HepG2 (cell line): ENCODE measurements around the gene SAMD14. TPM values are rescaled to one million over a fixed set of nuclear protein-coding genes. Genes with fewer than 3 reads are reported as not detected.

Experiments
- ARID5B ChIP-seq: IDR thresholded peaks from 2 replicates; pipeline ENCODE4 v1.4.0; 2020; ENCODE audit warnings: mild to moderate bottlenecking, missing genetic modification reagents
- EHMT2 ChIP-seq: fragments of 200-600 bp; sonication (generic); IDR thresholded peaks from 2 replicates; pipeline ENCODE4 v1.7.0; 2017; ENCODE audit warnings: antibody characterized with exemption, low read depth, low read length, borderline replicate concordance
- FOXK2 ChIP-seq: fragments of 450-650 bp; IDR thresholded peaks from 2 replicates; pipeline ENCODE4 v1.6.1; 2016
- HNF4G ChIP-seq, 2 experiments: sonication (generic) in 1 of 2; formaldehyde crosslinking in 1 of 2; IDR thresholded peaks; 2 replicates each; pipeline versions ENCODE4 v1.4.0 to v1.6.1; 2011 to 2020; ENCODE audit warnings: borderline replicate concordance in 2 of 2, low read depth in 2 of 2, mild to moderate bottlenecking in 2 of 2, low read length in 1 of 2, missing genetic modification reagents in 1 of 2, moderate library complexity in 1 of 2
- HOXA5 ChIP-seq: sonication (generic); formaldehyde crosslinking; IDR thresholded peaks from 2 replicates; pipeline ENCODE4 v1.4.0; 2020; ENCODE audit warnings: missing genetic modification reagents
- MAZ ChIP-seq, 2 experiments: sonication (generic) in 1 of 2; formaldehyde crosslinking in 1 of 2; IDR thresholded peaks; 2 replicates each; pipeline versions ENCODE4 v1.5.0 to v1.6.1; 2012 to 2020; ENCODE audit warnings: low read depth in 2 of 2, mild to moderate bottlenecking in 2 of 2, borderline replicate concordance in 1 of 2, improper control_type of control experiment in 1 of 2, low read length in 1 of 2, missing genetic modification reagents in 1 of 2, moderate library complexity in 1 of 2
- MTERF4 ChIP-seq: sonication (generic); formaldehyde crosslinking; IDR thresholded peaks from 2 replicates; pipeline ENCODE4 v1.8.0; 2023; ENCODE audit warnings: mild to moderate bottlenecking, missing genetic modification reagents
- NFE2L2 ChIP-seq: fragments of 150-350 bp; IDR thresholded peaks from 2 replicates; pipeline ENCODE4 v1.6.1; 2014; ENCODE audit warnings: low read length
- NR2F6 ChIP-seq, 2 experiments: IDR thresholded peaks; 2 replicates each; pipeline ENCODE4 v1.6.1; 2016; ENCODE audit warnings: antibody characterized with exemption in 1 of 2, mild to moderate bottlenecking in 1 of 2
- POGZ ChIP-seq: sonication (generic); formaldehyde crosslinking; IDR thresholded peaks from 2 replicates; pipeline ENCODE4 v1.4.0; 2020; ENCODE audit warnings: mild to moderate bottlenecking, missing genetic modification reagents
- REPIN1 ChIP-seq: sonication (generic); formaldehyde crosslinking; IDR thresholded peaks from 2 replicates; pipeline ENCODE4 v1.8.0; 2022; ENCODE audit warnings: missing genetic modification reagents, low read depth, mild to moderate bottlenecking, borderline replicate concordance
- SKIL ChIP-seq: sonication (generic); formaldehyde crosslinking; IDR thresholded peaks from 2 replicates; pipeline ENCODE4 v1.8.0; 2022; ENCODE audit warnings: missing genetic modification reagents, mild to moderate bottlenecking, moderate library complexity, borderline replicate concordance
- SOX6 ChIP-seq, 2 experiments: fragments of 450-650 bp in 1 of 2; sonication (generic) in 1 of 2; formaldehyde crosslinking in 1 of 2; IDR thresholded peaks; 2 replicates each; pipeline versions ENCODE4 v1.4.0 to v1.6.1; 2017 to 2020; ENCODE audit warnings: antibody characterized with exemption in 1 of 2, mild to moderate bottlenecking in 1 of 2, missing genetic modification reagents in 1 of 2
- SP1 ChIP-seq, 2 experiments: fragments of 450-650 bp in 1 of 2; sonication (generic) in 1 of 2; formaldehyde crosslinking in 1 of 2; IDR thresholded peaks; 2 replicates each; pipeline versions ENCODE4 v1.4.0 to v1.6.1; 2016 to 2020; ENCODE audit warnings: missing genetic modification reagents in 1 of 2
- SP2 ChIP-seq: sonication (generic); formaldehyde crosslinking; IDR thresholded peaks from 2 replicates; pipeline ENCODE4 v1.5.1; 2020; ENCODE audit warnings: mild to moderate bottlenecking, missing genetic modification reagents
- SUZ12 ChIP-seq: fragments of 150-350 bp; IDR thresholded peaks from 2 replicates; pipeline ENCODE4 v1.6.1; 2014; ENCODE audit warnings: low read depth, low read length
- TFAP4 ChIP-seq: sonication (generic); IDR thresholded peaks from 2 replicates; pipeline ENCODE4 v1.6.1; 2016; ENCODE audit warnings: low read depth, borderline replicate concordance
- ZBTB7B ChIP-seq: sonication (generic); formaldehyde crosslinking; IDR thresholded peaks from 2 replicates; pipeline ENCODE4 v1.4.0; 2020; ENCODE audit warnings: missing genetic modification reagents
- ZNF619 ChIP-seq: sonication (generic); formaldehyde crosslinking; IDR thresholded peaks from 2 replicates; pipeline ENCODE4 v1.4.0; 2020; ENCODE audit warnings: mild to moderate bottlenecking, missing genetic modification reagents
- ZNF761 ChIP-seq: sonication (generic); formaldehyde crosslinking; conservative IDR thresholded peaks from 2 replicates; pipeline ENCODE4 v1.4.0; 2020; ENCODE audit warnings: mild to moderate bottlenecking, missing genetic modification reagents
- polyA plus RNA-seq, 8 experiments: library from polyadenylated mRNA; depleted of rRNA in 3 of 8; stranded (reverse) in 7 of 8; unstranded in 1 of 8; fragments of >200 nt; fragmentation: Illumina TruSeq in 4 of 8; extraction: Trizol in 4 of 8; gene quantifications; 2 replicates each; pipeline versions ENCODE4 v1.2.1 to v1.2.3, GENCODE V29; 2011 to 2016; ENCODE audit warnings: low read depth in 4 of 8, missing spikeins in 1 of 8, mixed read lengths in 1 of 8; ENCODE audit not compliant: insufficient read depth in 1 of 8
- total RNA-seq, 5 experiments: library from RNA; depleted of rRNA; stranded (reverse); fragments of >200 nt; fragmentation: Illumina TruSeq; extraction: Trizol; gene quantifications; 2 replicates each; pipeline ENCODE4 v1.2.3, GENCODE V29; 2016; ENCODE audit warnings: low read depth in 1 of 5

SAMD14 gene
- total and polyA plus RNA-seq, 2 of the 13 experiments (the other 11 are each of a cell fraction or from before 2014, with no cell fraction given), result 0.07 to 0.22 TPM

- TF ChIP-seq MTERF4 (CRISPR knock-in tag) (0 out of 2 replicates have a peak, but pooled peaks have one; percentile 63), TFAP4 (no peak), MAZ (IDR thresholded peaks at IDR 0.05; ENCODE audit: borderline replicate concordance, low read depth, low read length) (peak; percentile 28; the same call in 1 of the 2 replicates), MAZ (CRISPR knock-in tag; IDR thresholded peaks at IDR 0.05; ENCODE audit: low read depth) (no peak), REPIN1 (CRISPR knock-in tag) (0 out of 2 replicates have a peak, but pooled peaks have one; percentile 24), SUZ12 (0 out of 2 replicates have a peak, but pooled peaks have one; percentile 6), ZBTB7B (CRISPR knock-in tag) (no peak), HOXA5 (CRISPR knock-in tag) (no peak), NFE2L2 (0 out of 2 replicates have a peak, but pooled peaks have one; percentile 20), NR2F6 (IDR thresholded peaks at IDR 0.05) (0 out of 2 replicates have a peak, but pooled peaks have one; percentile 42), NR2F6 (CRISPR knock-in tag; IDR thresholded peaks at IDR 0.05) (no peak), HNF4G (IDR thresholded peaks at IDR 0.05; ENCODE audit: borderline replicate concordance, low read depth, low read length) (no peak), HNF4G (CRISPR knock-in tag; IDR thresholded peaks at IDR 0.05; ENCODE audit: borderline replicate concordance, low read depth) (no peak), FOXK2 (0 out of 2 replicates have a peak, but pooled peaks have one; percentile 21), SP2 (CRISPR knock-in tag) (no peak), SP1 (IDR thresholded peaks at IDR 0.05) (no peak), SP1 (CRISPR knock-in tag; IDR thresholded peaks at IDR 0.05) (peak; percentile 20; the same call in 1 of the 2 replicates), EHMT2 (no peak), ZNF619 (CRISPR knock-in tag) (no peak), POGZ (no peak), SOX6 (IDR thresholded peaks at IDR 0.05) (no peak), SOX6 (CRISPR knock-in tag; IDR thresholded peaks at IDR 0.05) (peak; percentile 28; the same call in 1 of the 2 replicates), ZNF761 (no peak), SKIL (no peak), ARID5B (CRISPR knock-in tag) (no peak)
Measured at GRCh38 chr17:50169121-50169764, 39.3 kb upstream of the SAMD14 start (continued).
